HG02981 (cell line): ENCODE results near the gene INO80D.
"Not testable (repeated sequence)": the region's sequence is repeated elsewhere in the genome, so short reads cannot be mapped to it uniquely, and the experiment has no call there.

Experiments used
- ATAC-seq: cut with Tn5 transposase; IDR thresholded peaks from one replicate; pipeline ENCODE4 v1.9.1; 2021; ENCODE audit warnings: mild to moderate bottlenecking, moderate library complexity; ENCODE audit not compliant: unreplicated experiment

The INO80D gene

DNA sequence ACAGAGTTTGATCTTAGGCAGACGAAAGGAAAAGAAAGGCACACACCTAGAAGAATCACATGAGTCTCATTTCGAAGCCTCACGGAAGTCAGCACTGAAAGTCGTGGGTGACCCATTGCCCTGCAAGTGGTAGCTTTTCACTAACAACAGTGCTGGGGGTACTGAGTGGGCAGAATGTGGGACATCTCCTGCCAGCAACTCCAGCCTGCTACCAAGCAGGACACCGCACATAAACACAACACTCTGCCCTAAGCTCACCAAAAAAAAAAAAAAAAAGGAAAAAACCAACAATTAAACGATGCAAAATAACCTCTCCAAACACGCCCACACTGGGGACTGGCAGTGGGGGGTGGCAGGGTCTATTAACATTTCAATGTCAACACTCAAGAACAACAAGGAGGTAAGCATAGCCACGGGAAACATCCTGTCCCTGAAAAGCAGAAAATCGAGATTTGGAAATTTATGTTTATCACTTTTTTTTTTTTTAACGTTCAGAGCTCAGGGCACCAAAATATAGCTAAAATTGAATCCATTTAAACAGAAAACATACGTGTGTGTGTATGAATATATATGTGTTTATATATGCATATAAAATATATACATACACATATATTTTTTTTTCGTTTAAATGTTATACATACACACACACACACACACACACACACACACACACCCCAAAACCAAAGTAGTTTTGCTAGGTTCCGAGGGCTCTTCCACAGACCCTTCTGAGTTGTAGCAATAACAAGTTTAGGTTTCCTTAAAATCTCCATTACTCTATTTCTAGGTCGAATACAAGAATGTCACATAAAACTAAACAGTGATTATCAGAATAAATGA lies 2.2 kb downstream of the INO80D start:
- ATAC-seq = no peak

DNA sequence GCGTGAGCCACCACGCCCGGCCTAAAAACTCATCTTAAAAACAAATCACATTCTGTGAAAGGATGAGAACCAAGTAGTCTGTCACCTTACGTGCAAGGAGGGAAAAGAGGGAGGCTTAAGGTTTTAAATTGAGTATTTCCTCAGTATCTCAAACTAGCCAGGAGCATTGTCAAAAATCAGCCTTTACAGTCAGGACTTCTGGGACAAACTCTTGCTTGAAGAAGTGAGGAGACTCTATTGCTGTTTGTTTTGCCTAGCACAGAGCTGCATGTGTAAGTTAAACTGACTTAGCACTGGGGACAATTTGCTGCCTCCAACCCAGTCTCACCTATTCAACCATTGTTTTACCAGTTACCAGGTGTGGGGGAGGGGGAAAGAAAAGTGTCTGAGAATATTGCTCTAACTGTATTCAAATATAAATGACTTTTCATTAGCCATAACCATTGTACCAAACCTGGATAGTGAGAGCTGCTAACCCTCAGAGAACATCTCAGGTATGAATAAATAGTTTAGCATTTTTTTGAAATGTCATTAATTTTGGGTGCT lies 3.6 kb downstream of the INO80D start:
- no peak for ATAC-seq

- ATAC-seq = no peak
Observed at GRCh38 chr2:206080927-206081326, 5.0 kb downstream of the INO80D start.

GRCh38 chr2:206079699-206080465 lies 6.1 kb downstream of the INO80D start:
- no peak for ATAC-seq

DNA sequence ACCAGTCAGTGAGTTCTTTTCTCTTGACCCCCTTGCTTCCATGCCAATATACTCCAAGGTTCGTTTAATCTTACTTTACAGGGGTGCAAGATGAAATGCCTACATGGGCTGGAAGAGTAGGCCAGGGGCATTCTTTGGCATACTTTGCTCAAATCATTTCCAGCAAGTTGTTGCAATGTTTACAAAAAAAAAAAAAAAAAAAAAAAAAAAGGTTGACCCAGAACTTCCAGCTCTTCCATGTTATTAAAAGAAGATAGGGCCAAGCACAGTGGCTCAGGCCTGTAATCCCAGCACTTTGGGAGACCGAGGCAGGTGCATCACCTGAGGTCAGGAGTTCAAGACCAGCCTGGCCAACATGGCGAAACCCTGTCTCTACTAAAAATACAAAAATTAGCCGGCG lies 8.1 kb downstream of the INO80D start:
- ATAC-seq = not testable (repeated sequence)

GRCh38 chr2:206075113-206075512 lies 10.9 kb downstream of the INO80D start:
- ATAC-seq = no peak

DNA sequence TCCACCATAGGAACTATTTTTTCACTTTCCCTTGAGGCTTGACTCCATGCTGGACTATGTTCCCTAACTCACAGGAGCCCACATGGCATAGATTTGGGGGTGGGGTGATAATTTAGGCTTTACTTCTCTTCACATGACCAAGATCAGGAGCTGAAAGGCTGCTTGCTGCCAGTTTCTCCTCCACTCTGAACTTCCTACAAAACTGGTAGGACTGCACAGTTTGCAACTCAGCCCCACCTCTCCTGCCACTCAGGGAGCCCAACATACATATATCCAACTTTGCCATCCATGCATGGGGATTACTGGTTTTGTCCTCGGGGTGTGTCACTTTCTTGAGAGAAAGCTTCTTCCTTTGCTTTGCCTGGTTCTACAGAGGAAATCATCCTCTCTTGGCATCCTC lies 14.2 kb downstream of the INO80D start:
- ATAC-seq = no peak

- ATAC-seq = no peak
Observed at GRCh38 chr2:206069417-206069816, 16.6 kb downstream of the INO80D start.

DNA sequence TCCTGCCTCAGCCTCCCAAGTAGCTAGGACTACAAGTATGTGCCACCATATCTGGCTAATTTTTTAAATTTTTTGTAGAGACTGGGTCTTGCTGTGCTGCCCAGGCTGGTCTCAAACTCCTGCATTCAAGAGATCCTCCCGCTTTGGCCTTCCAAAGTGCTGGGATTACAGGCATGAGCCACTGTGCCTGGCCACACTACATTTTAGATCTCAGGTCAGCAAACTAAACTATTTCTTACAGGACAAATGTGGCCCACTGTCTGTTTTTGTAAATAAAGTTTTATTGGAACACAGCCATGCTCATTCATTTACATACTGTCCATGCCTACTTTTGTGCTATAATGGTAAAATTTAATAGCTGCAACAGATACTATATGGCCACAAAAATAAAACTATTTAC lies 17.8 kb downstream of the INO80D start:
- ATAC-seq = no peak

GRCh38 chr2:206064077-206064476 lies 21.9 kb downstream of the INO80D start:
- ATAC-seq = no peak

- no peak for ATAC-seq
Observed at GRCh38 chr2:206063635-206064034, 22.3 kb downstream of the INO80D start.

- ATAC-seq = no peak
Observed at GRCh38 chr2:206062724-206063123, 23.2 kb downstream of the INO80D start.

DNA sequence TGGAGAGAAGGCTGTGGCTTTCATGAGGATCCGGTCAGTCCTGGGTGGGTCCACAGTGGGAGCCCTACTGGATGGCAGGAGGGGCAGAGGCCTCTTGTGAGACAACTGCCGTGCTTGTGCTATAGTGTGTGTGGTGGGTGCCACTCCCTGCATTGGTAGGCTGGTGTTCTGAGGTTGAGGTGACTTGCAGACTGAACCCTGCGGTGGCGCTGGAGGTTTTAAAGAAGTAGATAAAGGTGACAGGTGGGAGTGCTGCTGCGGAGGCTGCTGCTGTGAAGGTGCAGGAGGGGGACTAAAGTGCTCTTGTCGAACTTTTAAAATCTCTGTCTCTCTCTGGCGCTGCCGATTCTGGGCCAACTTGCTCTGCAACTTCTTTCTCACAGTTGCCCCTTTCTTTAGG lies 29.7 kb downstream of the INO80D start:
- no peak for ATAC-seq

- no peak for ATAC-seq
Observed at GRCh38 chr2:206054952-206055351, 31.0 kb downstream of the INO80D start.

- no peak for ATAC-seq
Observed at GRCh38 chr2:206051912-206052311, 34.1 kb downstream of the INO80D start.

- no peak for ATAC-seq
Observed at GRCh38 chr2:206049392-206049791, 36.6 kb downstream of the INO80D start.

GRCh38 chr2:206045251-206045650 lies 40.7 kb downstream of the INO80D start:
- no peak for ATAC-seq

DNA sequence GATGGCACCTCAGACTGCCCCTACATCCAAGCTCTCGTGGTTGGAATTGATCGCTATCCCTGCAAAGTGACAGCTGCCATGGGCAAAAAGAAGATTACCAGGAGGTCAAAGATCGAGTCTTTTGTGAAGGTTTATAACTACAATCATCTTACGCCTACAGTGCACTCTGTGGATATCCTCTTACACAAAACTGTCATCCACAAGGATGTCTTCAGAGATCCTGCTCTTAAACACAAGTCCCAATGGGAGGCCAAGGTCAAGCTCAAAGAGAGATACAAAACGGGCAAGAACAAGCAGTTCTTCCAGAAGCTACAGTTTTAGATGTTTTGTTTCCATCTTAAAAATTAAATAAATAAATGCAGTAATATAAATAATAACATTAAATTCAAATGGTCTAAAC lies 45.4 kb downstream of the INO80D start:
- no peak for ATAC-seq

DNA sequence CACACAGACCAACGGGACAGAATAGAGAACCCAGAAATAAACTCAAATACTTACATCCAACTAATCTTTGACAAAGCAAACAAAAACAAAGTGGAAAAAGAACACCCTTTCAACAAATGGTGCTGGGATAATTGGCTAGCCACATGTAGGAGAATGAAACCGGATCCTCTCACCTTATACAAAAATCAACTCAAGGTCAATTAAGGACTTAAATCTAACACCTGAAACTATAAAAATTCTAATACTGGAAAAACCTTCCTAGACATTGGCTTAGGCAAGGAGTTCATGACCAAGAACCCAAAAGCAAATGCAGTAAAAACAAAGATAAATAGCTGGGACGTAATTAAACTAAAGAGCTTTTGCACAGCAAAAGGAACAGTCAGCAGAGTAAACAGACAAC lies 50.6 kb downstream of the INO80D start:
- not testable (repeated sequence) for ATAC-seq

GRCh38 chr2:206033452-206033851 lies 52.5 kb downstream of the INO80D start:
- ATAC-seq = not testable (repeated sequence)

- no peak for ATAC-seq
Observed at GRCh38 chr2:206031950-206032567, 53.9 kb downstream of the INO80D start.
